K562 (cell line): ENCODE results near the gene SYMPK. TPM values are rescaled to one million over a fixed set of nuclear protein-coding genes. Genes with fewer than 3 reads are reported as not detected.
A peak's percentile ranks its signal among the peaks of the same experiment; 100 is the strongest.
"Not testable (repeated sequence)": the region's sequence is repeated elsewhere in the genome, so short reads cannot be mapped to it uniquely, and the experiment has no call there.

ENCODE experiments used
- ATAC-seq: fragments of 200-7000 bp; cut with Tn5 transposase; 3 replicates; pipeline ENCODE4 v1.9.1; 2020; ENCODE audit warnings: moderate library complexity
- BruUV-seq: library from RNA; stranded (reverse); fragments of 400-500 nt; replicated peaks from 2 replicates; lab custom pipeline; 2021; lab: Mats Ljungman, UMichigan
- CTCF ChIA-PET: fragments of 300-600 bp; formaldehyde crosslinking; extraction: SDS; loops from one replicate; lab custom pipeline; 2021; ENCODE audit warnings: low intra/inter-chr PET ratio; lab: Yijun Ruan, JAX
- POLR2A ChIA-PET: fragments of 300-600, 350-650 bp; sonication (Branson Sonifier 250); formaldehyde crosslinking; extraction: SDS; loops from one replicate; lab custom pipeline; 2021; ENCODE audit warnings: antibody characterized with exemption, inconsistent platforms; lab: Yijun Ruan, JAX
- DNase-seq, 4 experiments: peaks; one replicate each; pipeline versions ENCODE4 v3.0.0 to v3.0.0-alpha.2; 2011 to 2018; ENCODE audit warnings: low spot score in 3 of 4, mixed read lengths in 3 of 4; ENCODE audit errors: extremely low read depth in 1 of 4
- FAIRE-seq: peaks from 2 replicates; lab custom pipeline; 2011; peaks lifted over from hg19 to GRCh38; lab: Jason Lieb, UNC
- H2AFZ ChIP-seq: 2 replicates; pipeline ENCODE4 v1.6.0; 2011; ENCODE audit warnings: low read depth, low read length, control low read depth, inconsistent platforms
- H3K27ac ChIP-seq: fragments of 200-600 bp; 3 replicates; pipeline ENCODE4 v1.8.0; 2011; ENCODE audit warnings: low read depth, mild to moderate bottlenecking, control low read depth, inconsistent platforms, low read length, moderate library complexity, mixed read lengths; ENCODE audit errors: extremely low read depth
- H3K27me3 ChIP-seq, 2 experiments: fragments of 300-600 bp in 1 of 2; 2 replicates in 1 of 2; 3 replicates in 1 of 2; pipeline versions ENCODE4 v1.6.0 to v1.8.0; 2011; ENCODE audit warnings: inconsistent platforms in 2 of 2, low read length in 2 of 2, mild to moderate bottlenecking in 1 of 2, mixed read lengths in 1 of 2, moderate library complexity in 1 of 2; ENCODE audit not compliant: control insufficient read depth in 2 of 2, insufficient read depth in 2 of 2
- H3K36me3 ChIP-seq: fragments of 300-600 bp; 3 replicates; pipeline ENCODE4 v1.8.0; 2011; ENCODE audit warnings: mild to moderate bottlenecking, low read length, inconsistent platforms; ENCODE audit not compliant: control insufficient read depth, insufficient read depth
- H3K4me1 ChIP-seq, 2 experiments: fragments of 200-600 bp in 1 of 2; replicated peaks in 1 of 2; 2 replicates in 1 of 2; 3 replicates in 1 of 2; pipeline versions ENCODE4 v1.5.1 to v1.8.0; 2011; ENCODE audit warnings: inconsistent platforms in 2 of 2, low read length in 2 of 2, mild to moderate bottlenecking in 1 of 2, mixed read lengths in 1 of 2, moderate library complexity in 1 of 2; ENCODE audit not compliant: control insufficient read depth in 2 of 2, insufficient read depth in 2 of 2
- H3K4me2 ChIP-seq: 2 replicates; pipeline ENCODE4 v1.6.1; 2011; ENCODE audit warnings: low read length, control low read depth, inconsistent platforms, mixed read lengths; ENCODE audit not compliant: insufficient read depth
- H3K4me3 ChIP-seq: fragments of 200-600 bp; sonication (generic), shearing (Covaris generic); 2 replicates; pipeline ENCODE4 v1.5.1; 2016; ENCODE audit warnings: control low read depth, inconsistent platforms
- H3K79me2 ChIP-seq: fragments of 200-600 bp; 3 replicates; pipeline ENCODE4 v1.8.0; 2011; ENCODE audit warnings: low read length, inconsistent platforms; ENCODE audit not compliant: control insufficient read depth, insufficient read depth
- H3K9ac ChIP-seq, 2 experiments: 2 replicates each; pipeline versions ENCODE4 v1.6.0 to v1.6.1; 2011; ENCODE audit warnings: low read depth in 2 of 2, low read length in 2 of 2, control low read depth in 1 of 2, inconsistent platforms in 1 of 2, mild to moderate bottlenecking in 1 of 2, mixed read lengths in 1 of 2; ENCODE audit not compliant: insufficient read depth in 1 of 2
- H3K9me1 ChIP-seq: one replicate; pipeline ENCODE4 v1.6.0; 2011; ENCODE audit warnings: inconsistent platforms, mild to moderate bottlenecking, low read length, moderate library complexity; ENCODE audit not compliant: control insufficient read depth, insufficient read depth
- H3K9me3 ChIP-seq: replicated peaks from 2 replicates; pipeline ENCODE4 v1.5.1; 2011; ENCODE audit warnings: low read depth, low read length, inconsistent platforms; ENCODE audit not compliant: control insufficient read depth, insufficient read depth
- H4K20me1 ChIP-seq: replicated peaks from 2 replicates; pipeline ENCODE4 v1.6.1; 2011; ENCODE audit warnings: low read length, inconsistent platforms, mixed read lengths; ENCODE audit not compliant: control insufficient read depth, insufficient read depth
- EGR1 ChIP-seq: fragments of 450-650 bp; conservative IDR thresholded peaks from 2 replicates; pipeline ENCODE4 v1.6.1; 2017; ENCODE audit warnings: mild to moderate bottlenecking
- KDM5B ChIP-seq: fragments of 200-600 bp; sonication (generic); IDR thresholded peaks from 2 replicates; pipeline ENCODE4 v1.6.1; 2012; ENCODE audit warnings: low read depth, mild to moderate bottlenecking, moderate library complexity, low read length, control low read depth, inconsistent platforms; ENCODE audit not compliant: insufficient replicate concordance
- ZFP36 ChIP-seq: fragments of 150-350 bp; IDR thresholded peaks from 2 replicates; pipeline ENCODE4 v1.6.1; 2018; ENCODE audit warnings: low read length, low read depth; ENCODE audit not compliant: partially characterized antibody
- ZNF316 ChIP-seq: fragments of 450-650 bp; IDR thresholded peaks from 2 replicates; pipeline ENCODE4 v1.6.1; 2016
- ZNF740 ChIP-seq, 3 experiments: fragments of 200-800 bp in 1 of 3; sonication (Bioruptor generic) in 1 of 3; sonication (generic) in 1 of 3; formaldehyde crosslinking in 1 of 3; IDR thresholded peaks; 2 replicates each; pipeline versions ENCODE4 v1.6.1 to v1.8.0; 2016 to 2022; ENCODE audit warnings: mild to moderate bottlenecking in 2 of 3, missing compliant biosample characterization in 2 of 3, missing genetic modification characterization in 2 of 3, missing genetic modification reagents in 1 of 3
- WGBS: fragments of 100-300 bp; shearing (Covaris generic); methylation state at CpG from one replicate; pipeline ENCODE4 v1.1.6; 2016; ENCODE audit warnings: low coverage, mixed read lengths; ENCODE audit not compliant: insufficient coverage; ENCODE audit errors: missing lambda C conversion rate; 5-methylcytosine and 5-hydroxymethylcytosine counted together
- in situ Hi-C: fragments of 300-500 bp; cut with MboI; formaldehyde crosslinking; loops from 4 replicates; pipeline ENCODE4 v1.15.0; 2018; ENCODE audit warnings: inconsistent platforms, mixed read lengths
- intact Hi-C: fragments of 100-400 bp; cut with micrococcal nuclease; formaldehyde crosslinking; loops from 2 replicates; pipeline ENCODE4 v1.14.2; 2022
- polyA plus RNA-seq, 8 experiments: library from polyadenylated mRNA; depleted of rRNA in 4 of 8; stranded (reverse) in 5 of 8; unstranded in 3 of 8; fragments of >200 nt; fragmentation: Nextera tagmentation in 2 of 8; fragmentation: Illumina TruSeq in 1 of 8; extraction: Ambion mirVana in 2 of 8; extraction: Trizol in 1 of 8; gene quantifications; 2 replicates each; pipeline versions ENCODE4 v1.2.1 to v1.2.3, GENCODE V29; 2011 to 2014; ENCODE audit warnings: inconsistent platforms in 1 of 8, missing spikeins in 1 of 8
- total RNA-seq, 7 experiments: library from RNA; depleted of rRNA in 6 of 7; stranded (reverse); fragments of >200 nt in 6 of 7; fragmentation: Illumina TruSeq in 2 of 7; extraction: Trizol in 2 of 7; gene quantifications; 2 replicates each; pipeline versions ENCODE4 v1.2.1 to v1.2.3, GENCODE V29; 2011 to 2021; ENCODE audit warnings: low replicate concordance in 1 of 7

SYMPK gene
- total and polyA plus RNA-seq, 9 of the 15 experiments (the other 6 are each of a cell fraction or from before 2014, with no cell fraction given) = 0.73 to 95.5 (median 58.4) TPM

GRCh38 chr19:45800070-45800553 is 62.8 kb downstream of the SYMPK start (continued):
- TF ChIP-seq ZFP36 (peak; percentile 60), EGR1 (0 out of 2 replicates have a peak, but pooled peaks have one; percentile 8), KDM5B (no peak), ZNF316 (0 out of 2 replicates have a peak, but pooled peaks have one; percentile 16)
- TF ChIP-seq, all 486 proteins: peak for 10

DNA sequence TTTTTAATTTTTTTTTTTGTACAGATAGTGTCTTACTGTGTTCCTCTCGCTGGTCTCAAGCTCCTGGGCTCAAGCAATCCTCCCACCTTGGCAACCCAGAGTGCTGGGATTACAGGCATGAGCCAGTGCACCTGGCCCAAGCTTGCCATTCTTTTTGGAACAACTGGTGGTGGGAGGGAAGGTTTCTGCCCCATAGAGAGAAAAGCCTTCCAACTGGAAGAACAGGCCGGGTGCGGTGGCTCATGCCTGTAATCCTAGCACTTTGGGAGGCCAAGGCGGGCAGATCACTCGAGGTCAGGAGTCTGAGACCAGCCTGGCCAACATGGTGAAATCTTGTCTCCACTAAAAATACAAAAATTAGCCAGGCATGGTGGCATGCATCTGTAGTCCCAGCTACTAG is 63.4 kb downstream of the SYMPK start:
- H3K27me3 ChIP-seq; H3K27ac ChIP-seq; H3K36me3 ChIP-seq; H3K4me2 ChIP-seq; in situ Hi-C loops; H3K79me2 ChIP-seq; H4K20me1 ChIP-seq; FAIRE-seq; DNase-seq; H3K9me1 ChIP-seq; ATAC-seq; H3K9ac ChIP-seq; H2AFZ ChIP-seq; BruUV-seq; H3K4me3 ChIP-seq; H3K9me3 ChIP-seq; TF ChIP-seq ZNF740 (tag; IDR thresholded peaks at IDR 0.05): not testable (repeated sequence)
- 0 out of 2 replicates have a peak, but pooled peaks have one; percentile 3 for TF ChIP-seq ZNF740 (CRISPR knock-in tag; IDR thresholded peaks at IDR 0.05)
- peaks cover 9 to 20% of the 10 kb centered on the region in 2 experiments; a peak in 3 of 5 replicates for H3K4me1 ChIP-seq
- intact Hi-C loops = loop anchor here (1.0 kb wide), 1 partner anchor 29 kb away; no protein-coding TSS in a partner anchor
- CTCF ChIA-PET = interaction anchor here (0.6 to 2.7 kb wide), 2 partner anchors 10 to 30 kb away, joined by 3 to 22 read pairs; partner anchors contain the start of gene SIX5
- POLR2A ChIA-PET = interaction anchor here (0.5 to 1.7 kb wide), 5 partner anchors 10 to 303 kb away, joined by 3 to 7 read pairs (median 3); partner anchors contain the start of gene SIX5
- WGBS = 76% methylated on average over 4 of the region's 5 CpGs
